H9 (cell line): Measurements from ENCODE around the gene SLC6A3. TPM values are rescaled to one million over a fixed set of nuclear protein-coding genes. Genes with fewer than 3 reads are reported as not detected.
A peak's percentile ranks its signal among the peaks of the same experiment; 100 is the strongest.

Experiments
- DNase-seq: peaks from one replicate; pipeline ENCODE4 v3.0.0-alpha.2; 2017
- H2AFZ ChIP-seq: one replicate; pipeline ENCODE4 v1.6.1; 2013; ENCODE audit warnings: mild to moderate bottlenecking, low read length, control low read depth, moderate library complexity
- H2AK5ac ChIP-seq: 2 replicates; pipeline ENCODE4 v1.6.1; 2013; ENCODE audit warnings: low read length, control low read depth, mixed read lengths; ENCODE audit not compliant: insufficient read length
- H2BK120ac ChIP-seq: one replicate; pipeline ENCODE4 v1.6.1; 2013; ENCODE audit warnings: low read depth, mild to moderate bottlenecking, low read length, control low read depth, inconsistent platforms; ENCODE audit not compliant: poor library complexity, severe bottlenecking
- H2BK12ac ChIP-seq: 2 replicates; pipeline ENCODE4 v1.6.1; 2013; ENCODE audit warnings: low read length, control low read depth, mixed read lengths, low read depth; ENCODE audit not compliant: insufficient read length
- H2BK15ac ChIP-seq: 2 replicates; pipeline ENCODE4 v1.6.1; 2013; ENCODE audit warnings: low read depth, low read length, control low read depth
- H2BK20ac ChIP-seq: one replicate; pipeline ENCODE4 v1.6.1; 2013; ENCODE audit warnings: low read depth, mild to moderate bottlenecking, low read length, control low read depth, inconsistent platforms; ENCODE audit not compliant: poor library complexity, severe bottlenecking
- H2BK5ac ChIP-seq: 2 replicates; pipeline ENCODE4 v1.6.1; 2013; ENCODE audit warnings: low read length, control low read depth, mixed read lengths; ENCODE audit not compliant: insufficient read length
- H3K14ac ChIP-seq: 2 replicates; pipeline ENCODE4 v1.6.1; 2013; ENCODE audit warnings: low read length, control low read depth; ENCODE audit not compliant: insufficient read depth
- H3K18ac ChIP-seq: 2 replicates; pipeline ENCODE4 v1.6.1; 2013; ENCODE audit warnings: low read depth, mild to moderate bottlenecking, mixed read lengths, low read length, control low read depth; ENCODE audit not compliant: insufficient read length
- H3K23ac ChIP-seq: 2 replicates; pipeline ENCODE4 v1.6.1; 2013; ENCODE audit warnings: low read length, control low read depth, mixed read lengths, low read depth; ENCODE audit not compliant: insufficient read length
- H3K23me2 ChIP-seq: 2 replicates; pipeline ENCODE4 v1.6.1; 2013; ENCODE audit warnings: low read depth, mild to moderate bottlenecking, mixed read lengths, low read length, control low read depth; ENCODE audit not compliant: insufficient read length, poor library complexity, severe bottlenecking
- H3K27ac ChIP-seq: 2 replicates; pipeline ENCODE4 v1.5.1; 2013; ENCODE audit warnings: low read length, control low read depth, mixed read lengths, low read depth; ENCODE audit not compliant: insufficient read length
- H3K27me3 ChIP-seq: 2 replicates; pipeline ENCODE4 v1.6.1; 2013; ENCODE audit warnings: low read length, control low read depth, inconsistent platforms; ENCODE audit not compliant: insufficient read depth
- H3K4ac ChIP-seq: 2 replicates; pipeline ENCODE4 v1.6.1; 2013; ENCODE audit warnings: low read depth, mild to moderate bottlenecking, control low read depth, inconsistent platforms, low read length, moderate library complexity
- H3K4me1 ChIP-seq: 2 replicates; pipeline ENCODE4 v1.6.1; 2013; ENCODE audit warnings: low read length, control low read depth, inconsistent platforms; ENCODE audit not compliant: insufficient read depth
- H3K4me2 ChIP-seq: 2 replicates; pipeline ENCODE4 v1.6.1; 2013; ENCODE audit warnings: low read length, control low read depth, mixed read lengths; ENCODE audit not compliant: insufficient read length, insufficient read depth
- H3K56ac ChIP-seq: 2 replicates; pipeline ENCODE4 v1.6.1; 2013; ENCODE audit warnings: low read depth, mild to moderate bottlenecking, mixed read lengths, low read length, control low read depth; ENCODE audit not compliant: insufficient read length
- H3K79me1 ChIP-seq: 2 replicates; pipeline ENCODE4 v1.6.1; 2013; ENCODE audit warnings: low read depth, mild to moderate bottlenecking, moderate library complexity, low read length, control low read depth, inconsistent platforms; ENCODE audit not compliant: insufficient read depth, poor library complexity, severe bottlenecking
- H3K79me2 ChIP-seq: 2 replicates; pipeline ENCODE4 v1.6.1; 2013; ENCODE audit warnings: low read length, control low read depth, inconsistent platforms; ENCODE audit not compliant: insufficient read depth
- H3K9ac ChIP-seq: 2 replicates; pipeline ENCODE4 v1.6.1; 2013; ENCODE audit warnings: low read length, control low read depth, mixed read lengths; ENCODE audit not compliant: insufficient read length; ENCODE audit errors: extremely low read depth
- H3K9me3 ChIP-seq: one replicate; pipeline ENCODE4 v1.6.1; 2013; ENCODE audit warnings: low read depth, low read length, inconsistent platforms; ENCODE audit not compliant: control insufficient read depth
- H3T11ph ChIP-seq: one replicate; pipeline ENCODE4 v1.6.1; 2013; ENCODE audit warnings: mild to moderate bottlenecking, low read length, control low read depth, inconsistent platforms
- H4K20me1 ChIP-seq: one replicate; pipeline ENCODE4 v1.6.1; 2013; ENCODE audit not compliant: control insufficient read depth, insufficient read length, insufficient read depth
- H4K5ac ChIP-seq: 2 replicates; pipeline ENCODE4 v1.6.1; 2013; ENCODE audit warnings: low read depth, mild to moderate bottlenecking, mixed read lengths, low read length, control low read depth; ENCODE audit not compliant: insufficient read length
- H4K8ac ChIP-seq: replicated peaks from 2 replicates; pipeline ENCODE4 v1.6.1; 2013; ENCODE audit warnings: low read length, control low read depth, mixed read lengths, low read depth; ENCODE audit not compliant: insufficient read length
- H4K91ac ChIP-seq: 2 replicates; pipeline ENCODE4 v1.6.1; 2013; ENCODE audit warnings: low read depth, mild to moderate bottlenecking, moderate library complexity, mixed read lengths, low read length, control low read depth; ENCODE audit not compliant: insufficient read length
- H3K27ac Mint-ChIP-seq, 3 experiments: 2 replicates in 2 of 3; 3 replicates in 1 of 3; pipeline ENCODE4 v1.8.0; 2020 to 2021; ENCODE audit warnings: mixed read lengths in 3 of 3, mild to moderate bottlenecking in 1 of 3, moderate library complexity in 1 of 3
- H3K27me3 Mint-ChIP-seq: 2 replicates; pipeline ENCODE4 v1.8.0; 2021; ENCODE audit warnings: low read depth, mild to moderate bottlenecking, moderate library complexity, mixed read lengths
- H3K36me3 Mint-ChIP-seq, 3 experiments: 2 replicates in 2 of 3; 3 replicates in 1 of 3; pipeline ENCODE4 v1.8.0; 2020 to 2021; ENCODE audit warnings: low read depth in 3 of 3, mixed read lengths in 3 of 3; ENCODE audit not compliant: insufficient read depth in 1 of 3
- H3K4me1 Mint-ChIP-seq, 2 experiments: 2 replicates each; pipeline ENCODE4 v1.8.0; 2020; ENCODE audit warnings: mixed read lengths in 2 of 2
- H3K4me3 Mint-ChIP-seq, 2 experiments: 2 replicates in 1 of 2; 3 replicates in 1 of 2; pipeline ENCODE4 v1.8.0; 2020 to 2021; ENCODE audit warnings: mild to moderate bottlenecking in 2 of 2, mixed read lengths in 2 of 2, moderate library complexity in 1 of 2
- H3K9me3 Mint-ChIP-seq, 2 experiments: 2 replicates in 1 of 2; 3 replicates in 1 of 2; pipeline ENCODE4 v1.8.0; 2020; ENCODE audit warnings: mild to moderate bottlenecking in 2 of 2, mixed read lengths in 2 of 2, moderate library complexity in 1 of 2
- whole genome bisulfite sequencing: extraction: QIAGEN DNeasy Blood & Tissue Kit; methylation state at CpG from one replicate; pipeline ENCODE4 v1.1.7; 2013; ENCODE audit warnings: missing lambda C conversion rate, low lambda C conversion rate, mixed read lengths; ENCODE audit not compliant: insufficient read length; ENCODE audit errors: extremely low coverage; 5-methylcytosine and 5-hydroxymethylcytosine counted together
- total RNA-seq: library from RNA; stranded (reverse); gene quantifications from 2 replicates; pipeline ENCODE4 v1.2.1, GENCODE V29; 2021
- TF ChIP-seq, protein P1 (sequence below): fragments of 200-600 bp; sonication (generic); conservative IDR thresholded peaks from 3 replicates; pipeline ENCODE4 v1.8.0; 2021; ENCODE audit warnings: antibody characterized with exemption, mild to moderate bottlenecking

The SLC6A3 gene
- total RNA-seq, 1 experiment from 2014 or later: 0.61 TPM

- peaks cover 1% of the 10 kb centered on the region for H3K23me2 ChIP-seq
- no peak overlapping the region for H4K8ac ChIP-seq
- no peak overlapping the region for H2BK120ac ChIP-seq
- H2BK5ac ChIP-seq: no peak overlapping the region
- no peak overlapping the region for H3K9ac ChIP-seq
- H4K91ac ChIP-seq: no peak overlapping the region
- peaks cover 13 to 17% of the 10 kb centered on the region in 2 experiments for H3K9me3 Mint-ChIP-seq
- TF ChIP-seq, protein P1, sequence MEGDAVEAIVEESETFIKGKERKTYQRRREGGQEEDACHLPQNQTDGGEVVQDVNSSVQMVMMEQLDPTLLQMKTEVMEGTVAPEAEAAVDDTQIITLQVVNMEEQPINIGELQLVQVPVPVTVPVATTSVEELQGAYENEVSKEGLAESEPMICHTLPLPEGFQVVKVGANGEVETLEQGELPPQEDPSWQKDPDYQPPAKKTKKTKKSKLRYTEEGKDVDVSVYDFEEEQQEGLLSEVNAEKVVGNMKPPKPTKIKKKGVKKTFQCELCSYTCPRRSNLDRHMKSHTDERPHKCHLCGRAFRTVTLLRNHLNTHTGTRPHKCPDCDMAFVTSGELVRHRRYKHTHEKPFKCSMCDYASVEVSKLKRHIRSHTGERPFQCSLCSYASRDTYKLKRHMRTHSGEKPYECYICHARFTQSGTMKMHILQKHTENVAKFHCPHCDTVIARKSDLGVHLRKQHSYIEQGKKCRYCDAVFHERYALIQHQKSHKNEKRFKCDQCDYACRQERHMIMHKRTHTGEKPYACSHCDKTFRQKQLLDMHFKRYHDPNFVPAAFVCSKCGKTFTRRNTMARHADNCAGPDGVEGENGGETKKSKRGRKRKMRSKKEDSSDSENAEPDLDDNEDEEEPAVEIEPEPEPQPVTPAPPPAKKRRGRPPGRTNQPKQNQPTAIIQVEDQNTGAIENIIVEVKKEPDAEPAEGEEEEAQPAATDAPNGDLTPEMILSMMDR: no peak
- H3K18ac ChIP-seq: no peak overlapping the region
- no peak overlapping the region for H2BK12ac ChIP-seq
- no peak overlapping the region for H2AFZ ChIP-seq
- no peak overlapping the region for H2BK20ac ChIP-seq
- no peak overlapping the region for H2BK15ac ChIP-seq
- peaks cover 25% of the 10 kb centered on the region for H3K27me3 Mint-ChIP-seq
- no peak overlapping the region for H4K5ac ChIP-seq
- no peak overlapping the region for H3K4me2 ChIP-seq
- no peak overlapping the region for H2AK5ac ChIP-seq
- peak overlapping the region in 1 of 3 experiments; percentile 57; a peak in 1 of 7 replicates for H3K27ac Mint-ChIP-seq
- H3K79me2 ChIP-seq: no peaks in the 10 kb centered on the region
- H4K20me1 ChIP-seq: no peaks in the 10 kb centered on the region
- H3K27ac ChIP-seq: no peak overlapping the region
- no peak overlapping the region for H3T11ph ChIP-seq
- H3K4ac ChIP-seq: no peak overlapping the region
- H3K79me1 ChIP-seq: no peaks in the 10 kb centered on the region
- no CpG with 5 or more reads among the region's 29 CpGs for WGBS
- no peak overlapping the region; the same call in 1 of the 2 replicates for H3K14ac ChIP-seq
- no peak overlapping the region for H3K23ac ChIP-seq
- no peak for DNase-seq
- H3K27me3 ChIP-seq: no peaks in the 10 kb centered on the region
- no peaks in the 10 kb centered on the region for H3K4me1 Mint-ChIP-seq
- no peaks in the 10 kb centered on the region for H3K36me3 Mint-ChIP-seq
- H3K56ac ChIP-seq: no peak overlapping the region
- H3K4me1 ChIP-seq: no peaks in the 10 kb centered on the region
- no peaks in the 10 kb centered on the region for H3K9me3 ChIP-seq
- H3K4me3 Mint-ChIP-seq: no peak overlapping the region
Observed at GRCh38 chr5:1421521-1422341, 23.5 kb downstream of the SLC6A3 start.
